GM19452 (cell line): ENCODE results near the gene MACROH2A1.

ENCODE experiments used
- ATAC-seq: cut with Tn5 transposase; IDR thresholded peaks from one replicate; pipeline ENCODE4 v1.9.1; 2021; ENCODE audit not compliant: unreplicated experiment

Gene MACROH2A1

DNA sequence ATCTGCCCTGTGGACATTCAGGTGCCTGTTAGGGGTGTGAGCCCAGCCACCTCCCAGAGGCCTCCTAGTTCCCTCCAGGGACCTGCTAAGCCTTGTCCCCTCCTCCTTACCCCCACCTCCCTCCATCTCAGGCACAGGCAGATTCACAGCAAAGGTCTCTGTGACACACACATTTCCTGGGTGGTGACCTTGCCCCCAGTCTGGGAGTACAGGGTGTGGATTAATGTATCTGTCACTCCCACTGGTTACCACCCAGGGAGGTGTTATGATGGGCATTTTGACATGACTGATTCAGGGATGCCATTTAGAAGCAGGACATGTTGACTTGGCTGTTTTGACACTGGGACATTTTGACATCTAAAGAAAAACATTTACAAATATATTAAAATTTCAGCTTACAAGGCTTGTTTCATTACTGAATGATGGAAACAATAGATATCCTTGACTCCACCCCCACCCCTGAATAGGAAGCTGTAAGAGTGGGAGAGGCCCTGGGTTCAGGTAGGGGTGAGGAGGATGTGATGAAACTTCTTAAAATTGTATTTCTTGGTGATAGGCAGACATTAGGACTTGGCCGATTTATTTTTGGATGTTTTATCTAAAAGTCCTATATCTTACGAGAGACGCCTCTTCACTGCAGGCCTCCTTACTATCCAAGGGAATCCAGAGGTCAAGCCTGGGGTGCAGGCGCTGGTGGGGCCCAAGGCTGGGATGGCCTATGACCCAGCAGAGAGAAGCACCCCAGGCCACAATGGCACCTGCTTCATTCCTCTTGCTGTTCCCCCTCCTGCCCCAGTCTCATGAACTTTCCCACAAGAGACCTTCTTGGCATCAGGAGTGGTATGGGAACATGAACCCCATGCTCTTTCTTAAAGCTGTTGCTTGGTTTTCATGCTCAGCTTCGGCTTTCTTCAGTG is 101.9 kb downstream of the MACROH2A1 start:
- ATAC-seq = no peak

GRCh38 chr5:135295852-135296251 is 103.2 kb downstream of the MACROH2A1 start:
- ATAC-seq = no peak

DNA sequence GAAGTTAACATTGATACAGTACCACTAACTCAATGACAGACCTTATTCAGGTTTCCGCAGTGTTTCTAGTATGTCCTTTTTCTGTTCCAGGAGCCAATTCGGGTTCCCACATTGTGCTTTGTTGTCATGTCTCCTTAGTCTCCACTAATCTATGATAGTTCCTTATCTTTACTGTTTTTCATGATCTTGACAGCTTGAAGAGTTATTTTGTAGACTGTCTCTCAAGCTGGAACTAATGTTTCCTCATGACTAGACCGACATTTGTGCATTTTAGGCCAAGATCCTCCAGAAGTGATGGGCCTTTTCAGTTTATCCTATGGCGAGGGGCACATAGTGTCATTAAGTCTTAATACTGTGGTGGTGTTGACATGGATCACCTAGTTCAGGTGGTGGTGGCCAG is 104.2 kb downstream of the MACROH2A1 start:
- ATAC-seq = no peak

DNA sequence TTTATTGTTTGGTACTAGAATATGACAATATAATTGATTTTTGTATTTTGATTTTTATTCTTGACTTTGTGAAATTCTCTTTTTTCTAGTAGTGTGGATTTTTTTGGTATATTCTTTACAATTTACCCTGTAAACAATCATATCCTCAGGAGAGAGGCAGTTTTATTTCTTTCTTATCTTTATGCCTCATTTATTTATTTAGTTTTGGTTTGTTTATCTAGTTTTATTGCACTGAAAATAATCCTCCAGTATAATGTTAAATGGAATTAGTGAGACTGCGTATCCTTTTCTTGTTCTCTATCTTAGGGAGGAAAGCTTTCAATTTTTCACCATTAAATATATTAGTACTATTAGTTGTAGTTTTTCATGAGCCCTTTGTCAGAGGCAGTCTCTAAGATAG is 109.4 kb downstream of the MACROH2A1 start:
- no peak for ATAC-seq

GRCh38 chr5:135287551-135287950 is 111.5 kb downstream of the MACROH2A1 start:
- no peak for ATAC-seq
